Measurements from ENCODE around the gene TLE6. TPM values are rescaled to one million over a fixed set of nuclear protein-coding genes. Genes with fewer than 3 reads are reported as not detected.

The TLE6 gene
- polyA plus RNA-seq, 3 donors: not detected

DNA sequence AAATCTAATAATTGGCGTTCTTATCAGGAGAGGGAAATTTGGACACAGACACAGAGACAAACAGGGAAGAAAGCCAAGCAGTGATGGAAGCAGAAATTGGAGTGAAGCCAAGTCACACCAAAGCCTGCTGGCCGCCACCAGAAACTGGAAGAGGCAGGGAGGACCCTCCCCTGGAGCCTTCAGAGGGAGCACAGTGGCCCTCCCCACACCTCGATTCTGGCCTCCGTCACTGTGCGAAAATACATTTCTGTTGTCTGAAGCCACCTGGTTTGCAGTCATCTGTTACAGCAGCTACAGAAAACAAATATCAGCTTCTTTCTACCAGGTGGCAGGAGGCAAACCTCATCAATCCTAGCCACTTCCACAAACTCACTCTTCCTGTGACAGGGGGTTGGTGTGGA is 8.3 kb upstream of the TLE6 start:
- no peak for DNase-seq
- Histone ChIP-seq H3K4me3 (replicated peaks in 1 of 3; ENCODE audit: low read depth in 2 of 3, low read length in 3 of 3) (no peak overlapping the region), H3K9ac (ENCODE audit: insufficient read depth, low read length, poor library complexity, severe bottlenecking) (no peak overlapping the region), H3K4me2 (replicated peaks; ENCODE audit: extremely low read depth, low read length, poor library complexity, severe bottlenecking) (no peak overlapping the region), H3K4me1 (ENCODE audit: control insufficient read depth in 1 of 2, insufficient read depth in 2 of 2, low read length in 2 of 2) (peaks cover 9 to 14% of the 10 kb centered on the region in 2 donors), H3K79me2 (ENCODE audit: insufficient read depth, low read length) (no peaks in the 10 kb centered on the region), H3K36me3 (replicated peaks in 1 of 2; ENCODE audit: control insufficient read depth in 1 of 2, insufficient read depth in 2 of 2, low read length in 2 of 2) (no peaks in the 10 kb centered on the region), H4K20me1 (ENCODE audit: insufficient read depth, low read length) (no peaks in the 10 kb centered on the region), H3K27ac (ENCODE audit: low read depth in 1 of 2, low read length in 2 of 2) (no peak overlapping the region), H3K27me3 (ENCODE audit: control insufficient read depth in 2 of 2, insufficient read depth in 2 of 2, low read length in 2 of 2) (peaks cover 0 to 2% of the 10 kb centered on the region in 2 donors), H2AFZ (ENCODE audit: insufficient read depth, low read depth, low read length, poor library complexity, severe bottlenecking) (no peak overlapping the region), H3K9me3 (replicated peaks in 1 of 2; ENCODE audit: control insufficient read depth in 1 of 2, insufficient read depth in 1 of 2, low read length in 2 of 2) (peaks cover 0 to 3% of the 10 kb centered on the region in 2 donors)
- Mint-ChIP-seq H3K9me3 (peaks cover 0 to 11% (median 7%) of the 10 kb centered on the region in 7 donors), H3K4me3 (no peak overlapping the region), H3K27me3 (ENCODE audit: low read depth in 3 of 3) (peaks cover 12 to 20% (median 19%) of the 10 kb centered on the region in 3 donors), H3K27ac (no peak overlapping the region), H3K36me3 (no peaks in the 10 kb centered on the region), H3K4me1 (peaks cover 10% of the 10 kb centered on the region)
- WGBS (ENCODE audit: insufficient coverage): 23% methylated on average over 4 of the region's 5 CpGs
- intact Hi-C loops (cut with micrococcal nuclease): loop anchor here in 1 of 2 donors (5.0 kb wide), 1 partner anchor 243 kb away; no protein-coding TSS in a partner anchor
- no peak for TF ChIP-seq CTCF (IDR thresholded peaks at IDR 0.05)

- peaks cover 13 to 24% (median 22%) of the 10 kb centered on the region in 3 donors for H3K27me3 Mint-ChIP-seq (ENCODE audit: low read depth in 3 of 3)
- Histone ChIP-seq H3K9ac (ENCODE audit: insufficient read depth, low read length, poor library complexity, severe bottlenecking) (no peak overlapping the region), H3K4me1 (ENCODE audit: control insufficient read depth in 1 of 2, insufficient read depth in 2 of 2, low read length in 2 of 2) (peaks cover 20 to 26% of the 10 kb centered on the region in 2 donors), H3K79me2 (ENCODE audit: insufficient read depth, low read length) (no peaks in the 10 kb centered on the region), H3K4me2 (replicated peaks; ENCODE audit: extremely low read depth, low read length, poor library complexity, severe bottlenecking) (no peak overlapping the region), H3K27me3 (ENCODE audit: control insufficient read depth in 2 of 2, insufficient read depth in 2 of 2, low read length in 2 of 2) (peaks cover 0 to 9% of the 10 kb centered on the region in 2 donors), H2AFZ (ENCODE audit: insufficient read depth, low read depth, low read length, poor library complexity, severe bottlenecking) (no peak overlapping the region), H3K27ac (ENCODE audit: low read depth in 1 of 2, low read length in 2 of 2) (no peak overlapping the region), H4K20me1 (ENCODE audit: insufficient read depth, low read length) (no peaks in the 10 kb centered on the region), H3K36me3 (replicated peaks in 1 of 2; ENCODE audit: control insufficient read depth in 1 of 2, insufficient read depth in 2 of 2, low read length in 2 of 2) (no peaks in the 10 kb centered on the region), H3K9me3 (replicated peaks in 1 of 2; ENCODE audit: control insufficient read depth in 1 of 2, insufficient read depth in 1 of 2, low read length in 2 of 2) (peaks cover 0 to 3% of the 10 kb centered on the region in 2 donors), H3K4me3 (replicated peaks in 1 of 3; ENCODE audit: low read depth in 2 of 3, low read length in 3 of 3) (no peak overlapping the region)
- 86% methylated on average over 3 of the region's 9 CpGs for WGBS (ENCODE audit: insufficient coverage)
- H3K27ac Mint-ChIP-seq: peak overlapping the region in 1 of 7 donors; percentile 13
- DNase-seq: no peak
- TF ChIP-seq CTCF (IDR thresholded peaks at IDR 0.05): no peak
- no peak overlapping the region for H3K4me3 Mint-ChIP-seq
- intact Hi-C loops (cut with micrococcal nuclease): loop anchor here in 1 of 2 donors (10.0 kb wide), 1 partner anchor 64 kb away; no protein-coding TSS in a partner anchor
- H3K36me3 Mint-ChIP-seq: no peaks in the 10 kb centered on the region
- H3K4me1 Mint-ChIP-seq: peaks cover 22% of the 10 kb centered on the region
- peaks cover 0 to 8% (median 2%) of the 10 kb centered on the region in 7 donors for H3K9me3 Mint-ChIP-seq
These were observed 7.0 kb upstream of the TLE6 start for GRCh38 chr19:2970201-2970835.
